Right atrium auricular region (tissue), 2 donors: ENCODE measurements around the gene SUPT20H. TPM values are rescaled to one million over a fixed set of nuclear protein-coding genes. Genes with fewer than 3 reads are reported as not detected.

Experiments
- DNase-seq: peaks from one replicate; pipeline ENCODE4 v3.0.0-alpha.2; 2019; ENCODE audit warnings: low spot score
- H3K27ac ChIP-seq, 2 donors: fragments of 200-600 bp; sonication (generic); 1 replicate in 1 of 2; 2 replicates in 1 of 2; pipeline ENCODE4 v1.5.1; 2016 to 2019
- H3K27me3 ChIP-seq, 2 donors: fragments of 200-600 bp; sonication (generic); one replicate each; pipeline versions ENCODE4 v1.5.1 to v1.6.0; 2017 to 2019
- H3K36me3 ChIP-seq: fragments of 200-600 bp; sonication (generic); one replicate; pipeline ENCODE4 v1.5.1; 2016
- H3K4me1 ChIP-seq, 2 donors: fragments of 200-600 bp; sonication (generic); one replicate each; pipeline versions ENCODE4 v1.5.1 to v1.6.0; 2017 to 2019
- H3K4me3 ChIP-seq, 2 donors: fragments of 200-600 bp; sonication (generic); 1 replicate in 1 of 2; 2 replicates in 1 of 2; pipeline ENCODE4 v1.5.1; 2017 to 2019; ENCODE audit warnings: mild to moderate bottlenecking in 1 of 2, moderate library complexity in 1 of 2
- H3K9me3 ChIP-seq, 2 donors: fragments of 200-600 bp; sonication (generic); one replicate each; pipeline ENCODE4 v1.5.1; 2019
- total RNA-seq, 2 donors: library from RNA; depleted of rRNA; stranded (reverse); fragments of >200 nt; gene quantifications; one replicate each; pipeline ENCODE4 v1.1.0, GENCODE V29; 2016
- TF ChIP-seq, protein P1 (sequence below), 2 donors: fragments of 200-600 bp; sonication (generic); IDR thresholded peaks; one replicate each; pipeline ENCODE4 v1.5.1; 2019; ENCODE audit warnings: antibody characterized with exemption in 2 of 2

SUPT20H gene
- total RNA-seq, 2 donors from 2014 or later, result 21.6 to 23.7 TPM

DNA sequence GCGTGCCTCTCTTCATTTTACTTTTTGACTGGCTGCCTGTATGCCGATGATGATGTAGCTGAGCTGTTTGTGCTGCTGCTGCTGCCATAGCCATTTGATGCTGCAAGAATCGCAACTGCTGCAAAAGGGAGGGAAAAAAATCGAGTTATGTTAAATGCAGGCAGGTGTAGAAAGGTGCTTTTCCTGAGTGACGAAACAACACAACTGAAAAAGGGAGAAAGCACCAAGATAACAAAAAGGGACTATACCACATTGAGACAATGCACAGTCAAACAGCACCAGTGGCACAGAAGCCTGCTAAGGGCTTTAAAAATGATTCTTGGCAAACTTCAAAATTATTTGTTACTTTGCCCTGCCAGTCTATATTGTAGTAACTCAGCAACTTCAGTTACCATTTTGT is 49.8 kb downstream of the SUPT20H start:
- Histone ChIP-seq H3K9me3 (no peaks in the 10 kb centered on the region), H3K36me3 (peaks cover 84% of the 10 kb centered on the region), H3K27me3 (no peaks in the 10 kb centered on the region), H3K4me1 (no peaks in the 10 kb centered on the region), H3K27ac (no peak overlapping the region), H3K4me3 (no peak overlapping the region)
- TF ChIP-seq, protein P1, sequence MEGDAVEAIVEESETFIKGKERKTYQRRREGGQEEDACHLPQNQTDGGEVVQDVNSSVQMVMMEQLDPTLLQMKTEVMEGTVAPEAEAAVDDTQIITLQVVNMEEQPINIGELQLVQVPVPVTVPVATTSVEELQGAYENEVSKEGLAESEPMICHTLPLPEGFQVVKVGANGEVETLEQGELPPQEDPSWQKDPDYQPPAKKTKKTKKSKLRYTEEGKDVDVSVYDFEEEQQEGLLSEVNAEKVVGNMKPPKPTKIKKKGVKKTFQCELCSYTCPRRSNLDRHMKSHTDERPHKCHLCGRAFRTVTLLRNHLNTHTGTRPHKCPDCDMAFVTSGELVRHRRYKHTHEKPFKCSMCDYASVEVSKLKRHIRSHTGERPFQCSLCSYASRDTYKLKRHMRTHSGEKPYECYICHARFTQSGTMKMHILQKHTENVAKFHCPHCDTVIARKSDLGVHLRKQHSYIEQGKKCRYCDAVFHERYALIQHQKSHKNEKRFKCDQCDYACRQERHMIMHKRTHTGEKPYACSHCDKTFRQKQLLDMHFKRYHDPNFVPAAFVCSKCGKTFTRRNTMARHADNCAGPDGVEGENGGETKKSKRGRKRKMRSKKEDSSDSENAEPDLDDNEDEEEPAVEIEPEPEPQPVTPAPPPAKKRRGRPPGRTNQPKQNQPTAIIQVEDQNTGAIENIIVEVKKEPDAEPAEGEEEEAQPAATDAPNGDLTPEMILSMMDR (IDR thresholded peaks at IDR 0.05), result no peak
- no peak for DNase-seq

DNA sequence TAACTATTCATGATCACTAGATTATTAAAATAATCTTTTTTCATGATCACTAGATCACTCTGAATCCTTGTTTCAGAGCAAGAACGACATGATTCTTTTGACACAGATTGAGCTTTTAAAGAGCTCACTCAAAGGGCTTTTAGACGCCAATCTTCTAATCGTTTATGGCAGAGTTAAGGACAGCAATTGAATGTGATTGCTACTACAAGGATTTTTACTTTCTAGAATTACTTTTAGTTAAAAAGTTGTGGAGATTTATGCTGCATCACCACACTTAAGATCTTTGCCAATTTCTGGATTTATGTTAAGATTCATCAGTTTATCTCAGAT is 57.6 kb downstream of the SUPT20H start:
- DNase-seq, result no peak
- Histone ChIP-seq H3K36me3 (peaks cover 36% of the 10 kb centered on the region), H3K9me3 (no peaks in the 10 kb centered on the region), H3K27ac (no peak overlapping the region), H3K4me1 (peaks cover 0 to 21% of the 10 kb centered on the region in 2 donors), H3K27me3 (no peaks in the 10 kb centered on the region), H3K4me3 (no peak overlapping the region)
- TF ChIP-seq, protein P1 (IDR thresholded peaks at IDR 0.05), result no peak

DNA sequence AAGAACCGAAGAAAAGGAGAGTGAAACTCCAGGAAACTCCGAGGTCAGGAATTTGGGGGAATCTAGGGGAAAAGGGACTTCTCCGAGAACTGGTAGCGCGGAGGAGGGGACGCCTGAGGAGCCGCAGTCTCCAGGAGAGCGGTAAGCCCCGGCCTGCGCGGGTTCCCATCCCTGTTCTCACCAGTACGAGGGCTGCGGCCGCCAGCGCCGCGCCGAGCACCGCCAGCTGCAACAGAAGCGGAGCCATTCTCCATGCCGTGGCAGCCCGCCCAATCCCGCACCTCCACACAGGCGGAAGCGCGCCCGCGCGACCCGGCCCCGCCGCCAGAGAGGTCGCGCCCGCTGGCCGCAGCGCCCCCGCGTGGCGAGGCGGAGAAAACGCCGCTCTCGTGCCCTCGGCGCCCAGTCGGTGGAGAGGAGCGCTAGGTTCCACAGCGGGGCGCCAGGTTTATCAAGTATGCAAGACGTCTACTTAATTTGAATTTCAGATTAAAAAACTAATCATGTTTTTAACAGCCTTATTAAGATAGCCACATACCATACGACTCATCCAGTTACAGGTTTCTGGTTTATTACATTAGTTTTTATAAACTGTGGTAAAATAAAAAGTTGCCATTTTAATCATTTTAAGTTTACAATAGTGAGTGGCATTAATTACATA is 60.3 kb downstream of the SUPT20H start, which contains the start of gene ALG5:
Gene ALG5, minus strand, starts transcription at position 287 of the 661 bp plus-strand sequence. Its CDS starts 40 bp downstream, at position 247.
- Histone ChIP-seq H3K36me3 (peaks cover 21% of the 10 kb centered on the region), H3K4me3 (peak within 1 kb of the TSS; percentile 86 to 98), H3K4me1 (peaks cover 0 to 21% of the 10 kb centered on the region in 2 donors), H3K9me3 (no peaks in the 10 kb centered on the region), H3K27ac (peak within 1 kb of the TSS; percentile 91 to 93), H3K27me3 (no peaks in the 10 kb centered on the region)
- TF ChIP-seq, protein P1 (IDR thresholded peaks at IDR 0.05), result peak; percentile 97 to 99
- DNase-seq, result peak; percentile 83

DNA sequence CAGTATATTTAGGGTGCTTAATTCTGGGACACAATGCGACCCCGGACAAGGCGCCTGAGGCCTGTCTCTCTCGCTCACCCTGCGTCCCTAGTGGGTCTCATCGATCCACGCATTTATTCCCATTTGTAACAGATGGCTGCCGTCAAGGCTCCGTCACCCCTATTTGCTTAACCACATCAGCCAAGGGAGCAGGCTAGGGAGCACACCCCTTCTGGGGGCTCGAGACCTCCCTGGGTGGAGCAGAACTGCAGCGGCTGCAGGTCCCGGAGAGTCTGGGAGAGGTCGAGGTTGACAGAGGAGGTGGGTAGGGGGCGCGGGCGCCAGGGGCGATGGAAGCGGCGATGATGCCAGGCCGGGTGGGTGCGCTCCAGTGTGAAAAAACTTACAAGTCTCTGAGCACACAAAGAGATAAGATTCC is 60.9 kb downstream of the SUPT20H start:
- Histone ChIP-seq H3K4me1 (peaks cover 0 to 21% of the 10 kb centered on the region in 2 donors), H3K27me3 (no peaks in the 10 kb centered on the region), H3K4me3 (peak overlapping the region; percentile 86 to 98), H3K36me3 (peaks cover 21% of the 10 kb centered on the region), H3K9me3 (no peaks in the 10 kb centered on the region), H3K27ac (peak overlapping the region; percentile 91 to 93)
- TF ChIP-seq, protein P1 (IDR thresholded peaks at IDR 0.05), result no peak
- no peak for DNase-seq

DNA sequence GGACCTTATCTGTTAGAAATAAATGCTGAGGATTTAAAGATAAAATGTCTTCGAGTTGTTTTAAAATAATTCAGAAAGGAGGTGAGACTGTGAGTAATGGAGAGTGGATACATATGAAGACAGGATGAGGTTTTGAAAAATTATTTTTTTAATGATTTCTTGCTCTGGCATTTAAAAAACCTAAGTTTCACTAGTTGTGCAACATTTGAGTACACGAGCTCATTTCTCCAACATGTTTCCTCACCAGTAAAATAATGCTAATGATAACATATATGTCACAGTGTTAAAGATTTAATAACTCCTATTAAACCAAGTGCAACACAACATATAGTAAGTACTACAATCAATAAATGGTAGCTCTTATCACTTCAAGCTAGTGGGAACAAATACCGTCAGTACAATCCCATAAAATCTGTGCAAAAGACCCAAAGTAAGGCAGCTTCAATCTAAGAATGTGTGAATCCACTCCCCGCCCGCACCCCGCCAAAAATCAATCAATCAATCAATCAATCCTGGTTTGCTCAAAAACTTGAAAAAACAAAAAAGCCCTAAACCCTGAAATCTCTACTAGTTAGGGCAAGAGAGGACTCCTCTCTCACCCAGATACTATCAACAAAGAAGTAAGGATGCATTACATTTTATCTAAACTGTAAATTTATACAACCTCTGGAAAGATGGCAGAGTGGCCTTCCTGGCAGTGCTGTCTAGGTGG is 61.6 kb downstream of the SUPT20H start:
- Histone ChIP-seq H3K4me1 (peaks cover 0 to 21% of the 10 kb centered on the region in 2 donors), H3K27me3 (no peaks in the 10 kb centered on the region), H3K4me3 (peak overlapping the region; percentile 86 to 98), H3K9me3 (no peaks in the 10 kb centered on the region), H3K27ac (peak overlapping the region in 1 of 2 donors; percentile 93), H3K36me3 (peaks cover 24% of the 10 kb centered on the region)
- no peak for DNase-seq
- TF ChIP-seq, protein P1 (IDR thresholded peaks at IDR 0.05), result no peak
